ENCODE measurements around the gene FURIN.

Gene FURIN

GRCh38 chr15:90875549-90875981 is 7.2 kb downstream of the FURIN start:
- no peak overlapping the region for H3K4me3 ChIP-seq (ENCODE audit: low read depth, low read length)
- TF ChIP-seq, protein P1, sequence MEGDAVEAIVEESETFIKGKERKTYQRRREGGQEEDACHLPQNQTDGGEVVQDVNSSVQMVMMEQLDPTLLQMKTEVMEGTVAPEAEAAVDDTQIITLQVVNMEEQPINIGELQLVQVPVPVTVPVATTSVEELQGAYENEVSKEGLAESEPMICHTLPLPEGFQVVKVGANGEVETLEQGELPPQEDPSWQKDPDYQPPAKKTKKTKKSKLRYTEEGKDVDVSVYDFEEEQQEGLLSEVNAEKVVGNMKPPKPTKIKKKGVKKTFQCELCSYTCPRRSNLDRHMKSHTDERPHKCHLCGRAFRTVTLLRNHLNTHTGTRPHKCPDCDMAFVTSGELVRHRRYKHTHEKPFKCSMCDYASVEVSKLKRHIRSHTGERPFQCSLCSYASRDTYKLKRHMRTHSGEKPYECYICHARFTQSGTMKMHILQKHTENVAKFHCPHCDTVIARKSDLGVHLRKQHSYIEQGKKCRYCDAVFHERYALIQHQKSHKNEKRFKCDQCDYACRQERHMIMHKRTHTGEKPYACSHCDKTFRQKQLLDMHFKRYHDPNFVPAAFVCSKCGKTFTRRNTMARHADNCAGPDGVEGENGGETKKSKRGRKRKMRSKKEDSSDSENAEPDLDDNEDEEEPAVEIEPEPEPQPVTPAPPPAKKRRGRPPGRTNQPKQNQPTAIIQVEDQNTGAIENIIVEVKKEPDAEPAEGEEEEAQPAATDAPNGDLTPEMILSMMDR (IDR thresholded peaks at IDR 0.05; ENCODE audit: borderline replicate concordance, insufficient read depth, low read depth, low read length) = no peak

DNA sequence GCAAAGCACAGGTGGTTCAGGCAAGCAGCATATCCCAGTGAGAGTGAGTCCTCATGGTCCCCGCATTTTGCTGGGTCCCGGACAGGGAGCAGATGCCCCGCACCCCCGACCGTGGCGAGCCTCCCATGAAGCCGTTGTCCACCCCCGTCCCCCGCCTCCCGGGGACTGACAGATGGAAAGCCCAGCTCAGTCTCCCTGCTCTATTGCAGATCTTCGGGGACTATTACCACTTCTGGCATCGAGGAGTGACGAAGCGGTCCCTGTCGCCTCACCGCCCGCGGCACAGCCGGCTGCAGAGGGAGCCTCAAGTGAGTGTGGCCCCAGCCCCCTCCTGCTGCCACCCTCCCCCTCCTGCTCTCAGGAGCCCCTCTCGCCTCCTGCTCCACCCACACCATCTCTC is 7.7 kb downstream of the FURIN start:
- TF ChIP-seq, protein P1 (IDR thresholded peaks at IDR 0.05; ENCODE audit: borderline replicate concordance, insufficient read depth, low read depth, low read length) = no peak
- H3K4me3 ChIP-seq (ENCODE audit: low read depth, low read length) = no peak overlapping the region

GRCh38 chr15:90876512-90877170 is 8.3 kb downstream of the FURIN start:
- H3K4me3 ChIP-seq (ENCODE audit: low read depth, low read length) = no peak overlapping the region
- TF ChIP-seq, protein P1 (IDR thresholded peaks at IDR 0.05; ENCODE audit: borderline replicate concordance, insufficient read depth, low read depth, low read length) = no peak

- H3K4me3 ChIP-seq (ENCODE audit: low read depth, low read length) = no peak overlapping the region
Observed at GRCh38 chr15:90877315-90877714, 8.9 kb downstream of the FURIN start.

GRCh38 chr15:90877996-90878395 is 9.6 kb downstream of the FURIN start:
- H3K4me3 ChIP-seq (ENCODE audit: low read depth, low read length) = no peak overlapping the region
- TF ChIP-seq, protein P1 (IDR thresholded peaks at IDR 0.05; ENCODE audit: borderline replicate concordance, insufficient read depth, low read depth, low read length) = no peak

More at GRCh38 chr15:90877315-90877714, 8.9 kb downstream of the FURIN start:
- TF ChIP-seq, protein P1 (IDR thresholded peaks at IDR 0.05; ENCODE audit: borderline replicate concordance, insufficient read depth, low read depth, low read length) = no peak

- no peak overlapping the region for H3K4me3 ChIP-seq (ENCODE audit: low read depth, low read length)
- TF ChIP-seq, protein P1 (IDR thresholded peaks at IDR 0.05; ENCODE audit: borderline replicate concordance, insufficient read depth, low read depth, low read length) = no peak
Observed at GRCh38 chr15:90878660-90879059, 10.3 kb downstream of the FURIN start.

GRCh38 chr15:90879730-90880366 is 11.5 kb downstream of the FURIN start:
- TF ChIP-seq, protein P1 (IDR thresholded peaks at IDR 0.05; ENCODE audit: borderline replicate concordance, insufficient read depth, low read depth, low read length) = no peak
- no peak overlapping the region for H3K4me3 ChIP-seq (ENCODE audit: low read depth, low read length)

Measured in GM12875 (cell line).